ENCODE results near the gene ANKAR. TPM values are rescaled to one million over a fixed set of nuclear protein-coding genes. Genes with fewer than 3 reads are reported as not detected.
A peak's percentile ranks its signal among the peaks of the same experiment; 100 is the strongest.

ANKAR gene
- total RNA-seq: 1 to 10 TPM; 2.5 to 2.7 TPM

- intact Hi-C loops (cut with DNase I, micrococcal nuclease): loop anchor here (1.0 to 2.0 kb wide), 5 partner anchors 13 to 110 kb away; partner anchors contain the start of genes ASNSD1 (in 2 of the 2), ORMDL1 (in 1 of the 2), OSGEPL1 (in 1 of the 2) and PMS1 (in 1 of the 2)
- peak; percentile 87 for DNase-seq
- ChIA-PET CTCF (interaction anchor here (0.7 to 7.5 kb wide), 14 partner anchors 11 to 106 kb away, joined by 3 to 80 read pairs (median 6); partner anchors contain the start of genes ASNSD1 and OSGEPL1), POLR2A (interaction anchor here (0.6 to 1.1 kb wide), 3 partner anchors 10 to 130 kb away, joined by 3 to 12 read pairs (median 7); no protein-coding TSS in a partner anchor)
- Mint-ChIP-seq H3K4me3 (peak within 1 kb of the TSS; percentile 83), H3K9me3 (ENCODE audit: low read depth) (peaks cover 11% of the 10 kb centered on the region), H3K4me1 (peaks cover 27% of the 10 kb centered on the region), H3K27ac (peak within 1 kb of the TSS; percentile 95), H3K36me3 (ENCODE audit: low read depth) (peaks cover 47% of the 10 kb centered on the region), H3K27me3 (no peaks in the 10 kb centered on the region)
- ATAC-seq: peak; percentile 92
These were observed at the start of gene ANKAR for GRCh38 chr2:189674374-189675112. ANKAR (plus strand) TSS chr2:189674670; CDS start chr2:189676491, 1,821 bp downstream.

GRCh38 chr2:189625636-189626035, 48.8 kb upstream of the ANKAR start:
- no peaks in the 10 kb centered on the region for H3K9me3 Mint-ChIP-seq (ENCODE audit: low read depth)

GRCh38 chr2:189627789-189628188, 46.7 kb upstream of the ANKAR start:
- POLR2A ChIA-PET: no interaction called here
- CTCF ChIA-PET: no interaction called here
- Mint-ChIP-seq H3K27ac (no peak overlapping the region), H3K9me3 (ENCODE audit: low read depth) (no peaks in the 10 kb centered on the region), H3K27me3 (no peaks in the 10 kb centered on the region), H3K4me3 (no peak overlapping the region), H3K4me1 (peaks cover 18% of the 10 kb centered on the region), H3K36me3 (ENCODE audit: low read depth) (no peaks in the 10 kb centered on the region)
- intact Hi-C loops (cut with DNase I, micrococcal nuclease): no loop called here
- ATAC-seq (no peak), DNase-seq (no peak)

More at GRCh38 chr2:189625636-189626035, 48.8 kb upstream of the ANKAR start:
- ChIA-PET POLR2A (no interaction called here), CTCF (interaction anchor here (1.4 to 2.0 kb wide), 2 partner anchors 8 to 10 kb away, joined by 3 to 7 read pairs; no protein-coding TSS in a partner anchor)
- intact Hi-C loops (cut with DNase I, micrococcal nuclease): no loop called here
- no peak overlapping the region for H3K4me3 Mint-ChIP-seq
- DNase-seq: no peak
- no peak overlapping the region for H3K27ac Mint-ChIP-seq
- H3K4me1 Mint-ChIP-seq: peaks cover 18% of the 10 kb centered on the region
- H3K36me3 Mint-ChIP-seq (ENCODE audit: low read depth): no peaks in the 10 kb centered on the region
- no peak for ATAC-seq
- H3K27me3 Mint-ChIP-seq: no peaks in the 10 kb centered on the region

- no peaks in the 10 kb centered on the region for H3K36me3 Mint-ChIP-seq (ENCODE audit: low read depth)
- ATAC-seq (no peak), DNase-seq (no peak)
- H3K27ac Mint-ChIP-seq: no peak overlapping the region
- H3K27me3 Mint-ChIP-seq: no peaks in the 10 kb centered on the region
- H3K9me3 Mint-ChIP-seq (ENCODE audit: low read depth): no peaks in the 10 kb centered on the region
- peaks cover 18% of the 10 kb centered on the region for H3K4me1 Mint-ChIP-seq
- CTCF ChIA-PET: interaction anchor here (1.3 to 1.9 kb wide), 2 partner anchors 9 to 14 kb away, joined by 4 to 5 read pairs; no protein-coding TSS in a partner anchor
- intact Hi-C loops (cut with DNase I, micrococcal nuclease): no loop called here
- H3K4me3 Mint-ChIP-seq: no peak overlapping the region
- POLR2A ChIA-PET: interaction anchor here (0.8 kb wide), 1 partner anchor 117 kb away, joined by 11 read pairs; no protein-coding TSS in a partner anchor
These were observed 45.5 kb upstream of the ANKAR start for GRCh38 chr2:189628817-189629530.

GRCh38 chr2:189629531-189630453, 44.7 kb upstream of the ANKAR start:
- Mint-ChIP-seq H3K4me1 (peaks cover 13% of the 10 kb centered on the region), H3K9me3 (ENCODE audit: low read depth) (no peaks in the 10 kb centered on the region), H3K4me3 (no peak overlapping the region), H3K27me3 (no peaks in the 10 kb centered on the region), H3K27ac (no peak overlapping the region), H3K36me3 (ENCODE audit: low read depth) (no peaks in the 10 kb centered on the region)
- ATAC-seq (no peak), DNase-seq (no peak)
- ChIA-PET CTCF (interaction anchor here (1.3 to 1.9 kb wide), 2 partner anchors 10 to 14 kb away, joined by 4 to 5 read pairs; no protein-coding TSS in a partner anchor), POLR2A (no interaction called here)
- intact Hi-C loops (cut with DNase I, micrococcal nuclease): loop anchor here in 1 of 2 experiments (10.0 kb wide), 1 partner anchor 165 kb away; no protein-coding TSS in a partner anchor

GRCh38 chr2:189631849-189632248, 42.6 kb upstream of the ANKAR start:
- intact Hi-C loops (cut with DNase I, micrococcal nuclease): loop anchor here (2.0 to 10.0 kb wide), 2 partner anchors 165 to 167 kb away; no protein-coding TSS in a partner anchor
- POLR2A ChIA-PET: no interaction called here

GRCh38 chr2:189633392-189633811, 41.1 kb upstream of the ANKAR start:
- no peak overlapping the region for H3K4me3 Mint-ChIP-seq
- no peaks in the 10 kb centered on the region for H3K9me3 Mint-ChIP-seq (ENCODE audit: low read depth)
- ChIA-PET CTCF (interaction anchor here (1.3 kb wide), 2 partner anchors 27 to 89 kb away, joined by 3 to 4 read pairs; no protein-coding TSS in a partner anchor), POLR2A (no interaction called here)
- H3K4me1 Mint-ChIP-seq: no peaks in the 10 kb centered on the region
- H3K36me3 Mint-ChIP-seq (ENCODE audit: low read depth): no peaks in the 10 kb centered on the region
- DNase-seq (peak; percentile 17), ATAC-seq (no peak)
- intact Hi-C loops (cut with DNase I, micrococcal nuclease): loop anchor here (2.0 to 10.0 kb wide), 2 partner anchors 167 to 169 kb away; no protein-coding TSS in a partner anchor
- no peak overlapping the region for H3K27ac Mint-ChIP-seq
- no peaks in the 10 kb centered on the region for H3K27me3 Mint-ChIP-seq

More at GRCh38 chr2:189631849-189632248, 42.6 kb upstream of the ANKAR start:
- Mint-ChIP-seq H3K4me3 (no peak overlapping the region), H3K4me1 (no peaks in the 10 kb centered on the region), H3K27ac (no peak overlapping the region), H3K27me3 (no peaks in the 10 kb centered on the region), H3K9me3 (ENCODE audit: low read depth) (no peaks in the 10 kb centered on the region), H3K36me3 (ENCODE audit: low read depth) (no peaks in the 10 kb centered on the region)
- CTCF ChIA-PET: interaction anchor here (1.6 to 1.8 kb wide), 2 partner anchors 11 to 29 kb away, joined by 3 to 6 read pairs; partner anchors contain the start of gene ASNSD1
- ATAC-seq: no peak
- DNase-seq: no peak

GRCh38 chr2:189635353-189635752, 39.1 kb upstream of the ANKAR start:
- H3K9me3 Mint-ChIP-seq (ENCODE audit: low read depth): peaks cover 4% of the 10 kb centered on the region
- no peak for ATAC-seq
- POLR2A ChIA-PET: no interaction called here

GRCh38 chr2:189638301-189639006, 36.0 kb upstream of the ANKAR start:
- H3K36me3 Mint-ChIP-seq (ENCODE audit: low read depth): no peaks in the 10 kb centered on the region
- POLR2A ChIA-PET: no interaction called here
- H3K4me3 Mint-ChIP-seq: no peak overlapping the region
- ATAC-seq (no peak), DNase-seq (no peak)
- intact Hi-C loops (cut with DNase I, micrococcal nuclease): loop anchor here in 1 of 2 experiments (10.0 kb wide), 1 partner anchor 174 kb away; no protein-coding TSS in a partner anchor
- peaks cover 4% of the 10 kb centered on the region for H3K9me3 Mint-ChIP-seq (ENCODE audit: low read depth)
- CTCF ChIA-PET: interaction anchor here (0.6 to 0.7 kb wide), 2 partner anchors 70 to 1898 kb away, joined by 3 read pairs; no protein-coding TSS in a partner anchor
- peaks cover 27% of the 10 kb centered on the region for H3K4me1 Mint-ChIP-seq
- H3K27ac Mint-ChIP-seq: no peak overlapping the region
- H3K27me3 Mint-ChIP-seq: no peaks in the 10 kb centered on the region

More at GRCh38 chr2:189635353-189635752, 39.1 kb upstream of the ANKAR start:
- no peak for DNase-seq
- H3K27ac Mint-ChIP-seq: no peak overlapping the region
- intact Hi-C loops (cut with DNase I, micrococcal nuclease): loop anchor here in 1 of 2 experiments (10.0 kb wide), 1 partner anchor 171 kb away; no protein-coding TSS in a partner anchor
- no peaks in the 10 kb centered on the region for H3K36me3 Mint-ChIP-seq (ENCODE audit: low read depth)
- H3K4me1 Mint-ChIP-seq: peaks cover 11% of the 10 kb centered on the region
- no peaks in the 10 kb centered on the region for H3K27me3 Mint-ChIP-seq
- CTCF ChIA-PET: interaction anchor here (0.6 to 2.0 kb wide), 4 partner anchors 9 to 158 kb away, joined by 3 to 7 read pairs (median 4); no protein-coding TSS in a partner anchor
- H3K4me3 Mint-ChIP-seq: no peak overlapping the region
